ENCODE results near the gene ZBTB25.

GRCh38 chr14:64465831-64466554 lies 37.6 kb downstream of the ZBTB25 start:
- TF ChIP-seq CTCF (conservative IDR thresholded peaks at IDR 0.05; ENCODE audit: low read length) (no peak), EZH2phosphoT487 (IDR thresholded peaks at IDR 0.05; ENCODE audit: borderline replicate concordance, low read depth, low read length) (no peak)

All from OCI-LY7 (cell line).